GM11168 (cell line): ENCODE data around the gene SCNM1.

Experiments
- in situ Hi-C: fragments of 300-500 bp; cut with MboI; formaldehyde crosslinking; loops from one replicate; pipeline ENCODE4 v1.12.0; 2022; ENCODE audit warnings: low sequenced_read_pairs; ENCODE audit not compliant: unreplicated experiment

SCNM1 gene, protein sequence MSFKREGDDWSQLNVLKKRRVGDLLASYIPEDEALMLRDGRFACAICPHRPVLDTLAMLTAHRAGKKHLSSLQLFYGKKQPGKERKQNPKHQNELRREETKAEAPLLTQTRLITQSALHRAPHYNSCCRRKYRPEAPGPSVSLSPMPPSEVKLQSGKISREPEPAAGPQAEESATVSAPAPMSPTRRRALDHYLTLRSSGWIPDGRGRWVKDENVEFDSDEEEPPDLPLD

GRCh38 chr1:151165738-151166504 is at the start of gene SCNM1, which contains the start of gene LYSMD1:
TSS of gene SCNM1 (plus strand) at chr1:151166144. CDS start at chr1:151166153, 9 bp downstream.
TSS of gene LYSMD1 (minus strand) at chr1:151165902. CDS start at chr1:151165258, 644 bp downstream.
- in situ Hi-C loops = no loop called here

DNA sequence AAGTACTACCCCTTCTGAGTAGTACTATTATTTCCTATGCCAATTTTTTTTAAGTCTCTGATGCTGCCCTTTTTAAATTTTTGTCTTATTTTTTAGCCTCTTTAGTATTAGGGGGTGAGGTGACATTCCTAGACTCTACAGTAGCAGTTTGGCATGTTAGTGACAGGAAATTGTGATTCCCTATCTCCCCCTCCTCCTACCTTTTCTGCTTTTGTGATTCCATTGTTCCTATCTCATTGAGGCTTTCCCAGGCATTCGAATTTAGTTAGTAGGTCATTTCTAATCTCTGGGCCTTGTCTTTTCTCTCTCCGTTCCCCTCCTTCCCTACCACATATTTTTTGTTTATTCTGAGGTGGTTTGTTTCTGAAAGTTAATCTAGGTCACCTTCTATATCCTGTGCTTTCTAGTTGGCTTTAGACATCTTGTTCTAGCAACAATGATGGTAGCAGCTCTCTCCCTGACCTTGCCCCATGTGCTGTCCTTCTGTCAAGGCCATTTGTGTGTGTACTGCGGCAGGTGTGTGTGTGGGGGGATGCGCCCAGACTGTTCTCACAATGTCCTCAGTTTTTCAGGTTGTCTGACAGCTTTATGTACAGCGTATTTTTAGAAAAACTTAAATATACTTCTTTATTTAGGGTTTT is 41.1 kb upstream of the SCNM1 start:
- in situ Hi-C loops = no loop called here

DNA sequence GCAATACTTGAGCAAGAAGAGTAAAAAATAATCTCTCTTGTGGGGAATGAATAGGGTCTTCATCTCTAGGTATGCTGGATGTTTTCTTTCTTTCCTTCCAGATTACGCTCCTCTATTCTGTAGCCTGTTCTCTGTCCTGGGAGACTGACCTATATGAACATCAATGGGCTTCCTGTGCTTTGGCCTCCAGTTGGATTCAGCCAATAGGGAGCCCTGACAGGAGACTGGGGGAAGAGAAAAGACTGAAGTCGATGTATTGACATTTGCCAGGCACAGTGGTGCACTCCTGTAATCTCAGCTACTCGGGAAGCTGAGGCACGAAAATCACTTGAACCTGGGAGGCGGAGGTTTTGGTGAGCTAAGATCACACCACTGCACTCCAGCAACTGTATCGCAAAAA is 37.1 kb upstream of the SCNM1 start:
- in situ Hi-C loops = no loop called here

DNA sequence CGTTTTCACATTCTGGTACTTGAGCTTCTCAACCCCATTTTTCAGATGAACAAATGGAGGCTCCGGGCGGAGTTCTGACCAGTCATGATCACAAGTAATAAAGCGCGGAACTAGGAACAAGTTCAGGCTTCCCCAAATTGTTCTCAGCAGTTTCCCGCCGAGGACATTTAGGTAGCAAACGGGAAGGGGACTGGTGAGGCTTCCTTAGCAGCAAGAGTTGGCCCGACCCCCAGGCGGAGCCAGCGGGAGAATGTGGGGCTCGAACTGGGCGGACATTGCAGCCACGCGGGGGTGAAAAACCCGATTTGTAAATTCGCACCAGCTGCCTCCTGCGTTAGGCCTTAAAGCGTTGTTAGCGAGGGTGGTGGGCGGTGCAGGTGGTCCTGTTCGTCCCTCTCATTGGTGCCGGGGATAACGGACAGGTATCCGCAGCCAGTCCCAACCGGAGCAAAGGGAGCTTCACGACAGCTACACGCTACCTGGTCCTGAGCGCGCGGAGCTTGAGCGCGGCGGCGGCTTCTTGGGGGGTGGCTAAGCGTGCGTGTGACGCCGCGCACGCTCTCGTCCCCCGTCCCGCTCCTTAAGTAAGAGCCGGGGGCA is 34.9 kb upstream of the SCNM1 start:
- in situ Hi-C loops = no loop called here

DNA sequence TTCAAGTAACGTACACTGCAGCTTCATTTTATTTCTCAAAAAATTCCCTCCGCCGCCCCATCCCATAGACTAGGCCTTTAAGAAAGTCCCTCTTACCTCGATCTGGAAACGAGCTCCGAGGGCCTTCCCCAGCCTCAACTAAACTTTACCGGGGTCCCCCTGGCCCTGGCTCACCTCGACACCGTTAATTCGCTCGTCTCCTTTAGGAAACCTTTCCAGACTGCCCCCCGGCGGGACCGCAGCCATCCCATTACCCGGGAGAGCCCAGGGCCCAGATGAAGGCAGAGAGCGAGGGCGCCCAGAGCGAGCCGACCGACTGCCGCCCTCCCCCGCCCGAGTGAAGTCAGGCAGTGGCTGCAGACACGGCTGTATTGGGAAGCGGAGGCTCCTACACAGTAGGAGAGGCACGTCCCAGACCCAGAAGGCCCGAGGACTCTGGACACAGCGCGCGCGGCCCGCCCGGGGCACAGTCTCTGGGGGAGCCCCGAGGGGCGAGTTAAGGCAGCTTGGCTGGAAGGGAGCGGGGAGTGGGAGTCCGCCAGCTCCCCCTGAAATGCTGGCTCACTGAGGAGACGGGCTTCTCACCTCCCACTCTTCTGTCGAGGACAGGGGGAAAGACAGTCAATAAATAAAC is 34.1 kb upstream of the SCNM1 start:
- in situ Hi-C loops = no loop called here

DNA sequence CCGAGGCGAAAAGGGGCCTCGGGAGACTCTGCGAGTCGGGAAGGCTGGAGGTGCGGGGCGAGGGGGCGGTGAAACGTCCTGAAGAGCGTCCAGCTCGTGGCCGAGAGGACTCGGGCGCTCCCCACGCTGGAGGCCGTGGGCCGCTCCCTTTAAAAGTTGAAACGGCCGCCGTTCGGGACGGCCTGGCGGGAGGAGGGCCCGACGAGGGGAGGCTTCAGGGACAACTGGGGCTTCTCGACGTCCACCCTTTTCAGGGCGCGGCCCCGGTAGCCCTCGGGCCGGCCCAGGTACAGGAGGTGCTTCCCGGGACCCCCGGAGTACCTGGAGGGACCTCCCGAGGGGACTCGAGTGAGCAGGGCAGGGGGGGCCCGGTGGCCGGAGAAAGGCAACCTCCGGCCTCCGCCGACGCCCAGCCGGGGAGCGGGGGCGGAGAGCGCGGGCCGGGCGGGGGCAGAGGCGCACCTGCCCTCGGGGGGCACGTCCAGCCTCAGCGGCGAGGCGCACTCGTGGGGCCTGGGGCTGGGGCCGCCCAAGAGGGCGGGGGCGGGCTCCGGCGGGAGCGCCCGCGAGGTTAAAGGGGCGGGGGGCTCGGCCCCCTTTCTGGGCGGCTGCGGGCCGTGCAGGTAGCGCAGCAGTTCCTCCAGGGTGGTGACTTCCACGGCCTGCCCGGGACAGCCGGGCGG is 33.5 kb upstream of the SCNM1 start:
- in situ Hi-C loops = no loop called here

- in situ Hi-C loops = no loop called here
These were observed 32.7 kb upstream of the SCNM1 start for GRCh38 chr1:151133018-151133806.

- in situ Hi-C loops = no loop called here
These were observed 31.5 kb upstream of the SCNM1 start for GRCh38 chr1:151134396-151134795.

GRCh38 chr1:151134991-151135390 is 31.0 kb upstream of the SCNM1 start:
- in situ Hi-C loops = no loop called here

DNA sequence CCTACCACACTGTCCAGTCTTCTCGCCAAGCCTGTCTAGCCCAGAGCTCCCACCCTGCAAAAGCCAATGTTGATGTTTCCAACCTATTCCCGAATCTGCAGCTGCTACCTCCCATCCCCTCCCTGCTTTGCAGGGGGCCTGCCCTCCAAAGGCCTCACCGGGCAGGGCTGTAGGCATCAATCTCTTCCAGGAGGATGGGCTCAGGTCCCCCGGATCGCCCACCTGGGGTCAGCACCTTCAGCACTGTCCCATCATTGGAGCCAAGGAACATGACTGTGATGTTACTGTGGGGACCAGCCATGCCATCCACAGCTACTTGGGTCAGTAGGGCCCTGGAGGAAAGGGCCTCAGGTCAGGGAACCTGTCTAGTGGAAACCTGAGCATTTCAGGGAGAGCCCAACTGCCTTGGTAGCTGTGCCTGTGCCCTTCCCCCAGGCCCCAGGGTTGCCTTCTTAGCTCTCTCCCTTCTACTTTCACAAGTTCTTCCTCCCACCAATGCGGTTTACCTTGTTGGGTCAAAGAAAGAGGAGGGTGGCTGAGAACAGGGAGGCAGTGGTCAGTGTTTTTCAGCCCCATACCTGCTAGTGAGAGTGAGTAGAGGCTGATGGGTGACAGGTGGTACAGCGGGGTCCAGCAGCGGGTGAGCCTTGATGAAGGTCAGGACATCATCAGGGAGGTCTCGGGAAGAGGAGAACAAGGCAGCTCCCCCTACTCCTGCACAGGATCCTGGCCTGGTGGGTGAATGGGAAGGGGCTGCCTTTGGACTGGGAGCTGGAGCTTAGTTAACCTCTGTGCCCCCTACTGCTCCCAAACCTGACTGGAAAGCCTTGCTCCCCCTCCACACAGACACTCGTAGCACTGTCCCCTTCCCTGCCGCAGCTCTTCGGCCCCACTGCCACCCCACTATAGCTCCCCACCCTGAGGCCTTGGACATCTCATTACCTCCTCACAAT is 30.2 kb upstream of the SCNM1 start:
- in situ Hi-C loops = no loop called here

DNA sequence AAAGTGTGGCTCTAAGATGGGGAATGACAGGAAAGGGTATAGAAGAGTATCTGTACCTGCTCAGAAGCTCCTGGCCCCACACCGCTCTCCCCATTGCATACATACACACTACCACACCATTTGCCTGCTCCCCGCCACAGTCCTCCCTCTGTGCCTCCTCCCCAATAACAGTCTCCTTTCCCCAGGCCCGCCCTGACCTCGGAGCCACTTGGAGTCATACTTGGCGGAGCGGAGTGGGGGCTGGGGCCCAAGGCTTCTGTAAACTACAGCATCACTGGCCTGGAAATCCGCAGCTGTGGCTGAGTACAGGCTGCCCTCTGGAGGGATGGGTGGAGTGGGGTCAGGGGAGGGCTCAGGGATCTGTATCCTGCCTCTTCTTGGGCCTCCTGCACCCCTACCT is 28.2 kb upstream of the SCNM1 start:
- in situ Hi-C loops = no loop called here

- in situ Hi-C loops = no loop called here
These were observed 23.4 kb upstream of the SCNM1 start for GRCh38 chr1:151142411-151143056.

DNA sequence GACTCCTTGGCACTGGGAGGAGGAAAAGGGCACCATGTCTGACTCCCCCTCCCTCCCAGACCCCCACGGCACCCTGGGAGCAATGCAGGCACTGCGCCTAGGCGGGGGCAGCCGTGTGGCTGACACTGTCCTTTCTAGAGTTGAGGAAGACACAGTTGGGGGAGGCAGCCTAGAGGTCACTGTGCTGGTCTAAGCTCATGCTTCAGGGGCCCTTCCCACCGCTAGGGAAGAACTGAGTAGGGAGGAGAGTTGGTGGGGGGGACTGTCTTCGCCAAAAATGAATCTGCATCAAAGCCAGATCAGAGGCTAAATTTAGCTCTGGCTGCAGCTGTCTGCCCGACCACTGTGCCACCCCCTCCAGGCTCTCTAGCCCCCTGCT is 22.9 kb upstream of the SCNM1 start:
- in situ Hi-C loops = no loop called here

- in situ Hi-C loops = no loop called here
These were observed 22.0 kb upstream of the SCNM1 start for GRCh38 chr1:151143986-151144385.

DNA sequence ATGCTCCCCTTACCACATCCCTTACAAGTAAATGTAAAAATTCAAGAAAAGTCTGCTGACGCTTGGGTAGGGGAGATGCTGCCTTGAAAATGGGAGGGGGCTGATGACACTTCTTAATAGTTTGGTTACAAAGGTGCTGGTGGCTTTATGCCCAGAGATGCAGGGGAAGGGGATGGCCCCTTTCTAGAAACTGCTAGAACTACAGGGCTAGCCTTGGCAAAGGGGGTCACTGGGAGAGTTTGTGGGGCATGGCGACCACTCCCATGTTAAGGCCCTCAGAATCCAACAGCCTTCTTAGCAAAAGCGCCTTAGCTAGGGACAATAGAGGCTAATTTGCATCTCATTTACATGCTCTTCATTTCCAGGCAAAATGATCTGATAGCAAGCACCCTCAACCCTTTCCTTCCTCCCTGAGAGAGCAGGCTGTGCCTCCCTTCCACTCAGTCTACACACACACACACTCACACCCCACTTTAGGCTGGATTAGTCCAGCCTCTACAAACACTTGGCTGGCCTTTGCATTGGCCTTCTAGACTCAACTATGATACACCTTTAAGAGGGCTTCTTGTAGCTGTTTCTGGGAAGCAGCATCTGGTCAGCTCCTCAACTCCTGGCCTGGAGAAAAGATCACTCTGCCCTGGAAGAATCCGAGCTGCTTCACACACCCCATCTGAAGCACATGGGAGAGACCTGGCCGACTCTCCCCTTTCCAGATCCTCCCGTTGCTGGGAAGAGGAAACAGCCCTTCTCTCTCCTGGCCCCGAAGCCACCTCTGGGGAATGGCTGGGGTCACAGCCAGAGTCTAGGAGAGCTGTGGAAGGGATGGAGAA is 21.3 kb upstream of the SCNM1 start:
- in situ Hi-C loops = no loop called here

- in situ Hi-C loops = no loop called here
These were observed 20.5 kb upstream of the SCNM1 start for GRCh38 chr1:151145304-151146071.
